ENCODE data around the gene KATNB1. TPM values are rescaled to one million over a fixed set of nuclear protein-coding genes. Genes with fewer than 3 reads are reported as not detected.

Gene KATNB1
- polyA plus RNA-seq, 1 donor from 2014 or later: 57.9 TPM

DNA sequence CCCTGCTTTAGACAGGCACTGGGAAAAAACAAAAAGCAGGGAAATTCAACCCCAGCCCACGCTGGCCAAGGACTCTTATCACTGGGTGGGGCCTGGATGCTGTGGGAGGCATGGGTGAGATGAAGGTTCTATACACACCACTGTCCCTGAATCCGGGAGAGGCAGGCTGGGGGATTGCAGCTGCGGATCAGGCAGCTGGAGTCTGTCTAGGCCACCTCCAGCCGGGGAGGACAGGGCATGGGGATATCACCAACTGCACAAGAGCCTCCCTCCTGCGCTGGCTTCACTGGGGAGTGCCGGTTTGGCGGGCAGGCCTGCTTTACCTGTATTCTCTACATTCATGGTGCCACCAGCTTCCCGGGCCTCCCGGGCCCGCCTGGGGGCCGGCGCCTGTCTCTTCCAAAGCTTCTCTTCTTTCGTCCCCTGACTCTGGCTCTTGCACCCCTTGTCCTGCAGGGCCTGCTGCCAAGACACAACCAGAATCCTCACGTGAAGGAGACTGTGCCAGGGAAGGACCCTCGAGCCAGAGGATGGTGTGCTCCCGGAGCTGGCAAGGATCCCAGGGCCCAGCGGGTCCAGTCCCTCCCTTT is 52.8 kb downstream of the KATNB1 start:
- H3K36me3 ChIP-seq (ENCODE audit: insufficient read depth, low read length): no peaks in the 10 kb centered on the region
- H2AFZ ChIP-seq (ENCODE audit: low read depth, low read length): no peak overlapping the region
- no peaks in the 10 kb centered on the region for H3K27me3 ChIP-seq (ENCODE audit: insufficient read depth, low read depth, low read length)
- no peaks in the 10 kb centered on the region for H4K20me1 ChIP-seq (ENCODE audit: insufficient read depth)
- no peak overlapping the region for H3K4me3 ChIP-seq (ENCODE audit: low read length)
- H3K79me2 ChIP-seq (replicated peaks; ENCODE audit: insufficient read depth, low read length): no peaks in the 10 kb centered on the region
- no peaks in the 10 kb centered on the region for H3F3A ChIP-seq (ENCODE audit: insufficient read depth, low read length, poor library complexity, severe bottlenecking)
- no peak overlapping the region for H3K9ac ChIP-seq (ENCODE audit: low read length)
- H3K9me2 ChIP-seq (ENCODE audit: insufficient read depth, low read length): no peaks in the 10 kb centered on the region
- no peak overlapping the region for H3K27ac ChIP-seq (ENCODE audit: low read length)
- TF ChIP-seq, protein P1, sequence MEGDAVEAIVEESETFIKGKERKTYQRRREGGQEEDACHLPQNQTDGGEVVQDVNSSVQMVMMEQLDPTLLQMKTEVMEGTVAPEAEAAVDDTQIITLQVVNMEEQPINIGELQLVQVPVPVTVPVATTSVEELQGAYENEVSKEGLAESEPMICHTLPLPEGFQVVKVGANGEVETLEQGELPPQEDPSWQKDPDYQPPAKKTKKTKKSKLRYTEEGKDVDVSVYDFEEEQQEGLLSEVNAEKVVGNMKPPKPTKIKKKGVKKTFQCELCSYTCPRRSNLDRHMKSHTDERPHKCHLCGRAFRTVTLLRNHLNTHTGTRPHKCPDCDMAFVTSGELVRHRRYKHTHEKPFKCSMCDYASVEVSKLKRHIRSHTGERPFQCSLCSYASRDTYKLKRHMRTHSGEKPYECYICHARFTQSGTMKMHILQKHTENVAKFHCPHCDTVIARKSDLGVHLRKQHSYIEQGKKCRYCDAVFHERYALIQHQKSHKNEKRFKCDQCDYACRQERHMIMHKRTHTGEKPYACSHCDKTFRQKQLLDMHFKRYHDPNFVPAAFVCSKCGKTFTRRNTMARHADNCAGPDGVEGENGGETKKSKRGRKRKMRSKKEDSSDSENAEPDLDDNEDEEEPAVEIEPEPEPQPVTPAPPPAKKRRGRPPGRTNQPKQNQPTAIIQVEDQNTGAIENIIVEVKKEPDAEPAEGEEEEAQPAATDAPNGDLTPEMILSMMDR (IDR thresholded peaks at IDR 0.05; ENCODE audit: poor library complexity, severe bottlenecking): no peak
- no peak for TF ChIP-seq SMC3 (conservative IDR thresholded peaks at IDR 0.05; ENCODE audit: poor library complexity)
- TF ChIP-seq TAF1 (IDR thresholded peaks at IDR 0.05; ENCODE audit: low read depth): no peak
- no peak for TF ChIP-seq EZH2 (IDR thresholded peaks at IDR 0.05; ENCODE audit: borderline replicate concordance, insufficient read depth, low read length, poor library complexity, severe bottlenecking)
- no peak for TF ChIP-seq EP300 (conservative IDR thresholded peaks at IDR 0.05; ENCODE audit: poor library complexity, severe bottlenecking)
- TF ChIP-seq MXI1 (conservative IDR thresholded peaks at IDR 0.05; ENCODE audit: poor library complexity, severe bottlenecking): no peak
- TF ChIP-seq, protein P2, sequence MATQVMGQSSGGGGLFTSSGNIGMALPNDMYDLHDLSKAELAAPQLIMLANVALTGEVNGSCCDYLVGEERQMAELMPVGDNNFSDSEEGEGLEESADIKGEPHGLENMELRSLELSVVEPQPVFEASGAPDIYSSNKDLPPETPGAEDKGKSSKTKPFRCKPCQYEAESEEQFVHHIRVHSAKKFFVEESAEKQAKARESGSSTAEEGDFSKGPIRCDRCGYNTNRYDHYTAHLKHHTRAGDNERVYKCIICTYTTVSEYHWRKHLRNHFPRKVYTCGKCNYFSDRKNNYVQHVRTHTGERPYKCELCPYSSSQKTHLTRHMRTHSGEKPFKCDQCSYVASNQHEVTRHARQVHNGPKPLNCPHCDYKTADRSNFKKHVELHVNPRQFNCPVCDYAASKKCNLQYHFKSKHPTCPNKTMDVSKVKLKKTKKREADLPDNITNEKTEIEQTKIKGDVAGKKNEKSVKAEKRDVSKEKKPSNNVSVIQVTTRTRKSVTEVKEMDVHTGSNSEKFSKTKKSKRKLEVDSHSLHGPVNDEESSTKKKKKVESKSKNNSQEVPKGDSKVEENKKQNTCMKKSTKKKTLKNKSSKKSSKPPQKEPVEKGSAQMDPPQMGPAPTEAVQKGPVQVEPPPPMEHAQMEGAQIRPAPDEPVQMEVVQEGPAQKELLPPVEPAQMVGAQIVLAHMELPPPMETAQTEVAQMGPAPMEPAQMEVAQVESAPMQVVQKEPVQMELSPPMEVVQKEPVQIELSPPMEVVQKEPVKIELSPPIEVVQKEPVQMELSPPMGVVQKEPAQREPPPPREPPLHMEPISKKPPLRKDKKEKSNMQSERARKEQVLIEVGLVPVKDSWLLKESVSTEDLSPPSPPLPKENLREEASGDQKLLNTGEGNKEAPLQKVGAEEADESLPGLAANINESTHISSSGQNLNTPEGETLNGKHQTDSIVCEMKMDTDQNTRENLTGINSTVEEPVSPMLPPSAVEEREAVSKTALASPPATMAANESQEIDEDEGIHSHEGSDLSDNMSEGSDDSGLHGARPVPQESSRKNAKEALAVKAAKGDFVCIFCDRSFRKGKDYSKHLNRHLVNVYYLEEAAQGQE (IDR thresholded peaks at IDR 0.05; ENCODE audit: borderline replicate concordance): no peak
- TF ChIP-seq POLR2AphosphoS5 (IDR thresholded peaks at IDR 0.05): no peak
- no peak for TF ChIP-seq RAD21 (conservative IDR thresholded peaks at IDR 0.05)
- H3K9me3 ChIP-seq (ENCODE audit: low read length): no peaks in the 10 kb centered on the region
- no peak overlapping the region for H3K4me2 ChIP-seq (ENCODE audit: low read length)

DNA sequence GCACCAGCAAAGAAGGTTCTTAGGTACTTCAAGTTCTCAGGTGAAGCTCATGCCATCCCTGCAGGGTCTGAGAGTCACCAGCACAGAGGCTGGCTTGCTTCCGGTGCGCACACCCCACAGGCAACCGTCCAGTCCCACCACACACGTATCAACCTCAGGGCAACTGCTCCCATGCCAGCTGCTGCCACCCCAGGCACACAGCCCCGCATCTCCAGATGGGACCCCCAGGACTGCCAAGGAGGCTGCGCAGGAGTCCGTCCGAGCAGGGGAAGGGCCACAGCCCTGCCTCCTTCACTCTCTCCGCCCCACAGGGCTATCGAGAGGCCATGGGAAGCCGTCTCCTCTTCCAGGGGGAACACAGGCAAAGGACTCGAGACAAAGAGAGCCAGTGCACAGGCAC is 53.4 kb downstream of the KATNB1 start:
- Histone ChIP-seq H3K9me2 (ENCODE audit: insufficient read depth, low read length) (no peaks in the 10 kb centered on the region), H3K9ac (ENCODE audit: low read length) (no peak overlapping the region), H3K36me3 (ENCODE audit: insufficient read depth, low read length) (no peaks in the 10 kb centered on the region), H3K4me2 (ENCODE audit: low read length) (no peak overlapping the region), H3F3A (ENCODE audit: insufficient read depth, low read length, poor library complexity, severe bottlenecking) (no peaks in the 10 kb centered on the region), H3K27me3 (ENCODE audit: insufficient read depth, low read depth, low read length) (no peaks in the 10 kb centered on the region), H3K9me3 (ENCODE audit: low read length) (no peaks in the 10 kb centered on the region), H2AFZ (ENCODE audit: low read depth, low read length) (no peak overlapping the region), H3K4me3 (ENCODE audit: low read length) (no peak overlapping the region), H3K79me2 (replicated peaks; ENCODE audit: insufficient read depth, low read length) (no peaks in the 10 kb centered on the region), H3K27ac (ENCODE audit: low read length) (no peak overlapping the region), H4K20me1 (ENCODE audit: insufficient read depth) (no peaks in the 10 kb centered on the region)
- TF ChIP-seq EP300 (conservative IDR thresholded peaks at IDR 0.05; ENCODE audit: poor library complexity, severe bottlenecking): no peak
- TF ChIP-seq POLR2AphosphoS5 (IDR thresholded peaks at IDR 0.05): no peak
- TF ChIP-seq, protein P1 (IDR thresholded peaks at IDR 0.05; ENCODE audit: poor library complexity, severe bottlenecking): no peak
- TF ChIP-seq, protein P2 (IDR thresholded peaks at IDR 0.05; ENCODE audit: borderline replicate concordance): no peak
- TF ChIP-seq EZH2 (IDR thresholded peaks at IDR 0.05; ENCODE audit: borderline replicate concordance, insufficient read depth, low read length, poor library complexity, severe bottlenecking): no peak
- no peak for TF ChIP-seq SMC3 (conservative IDR thresholded peaks at IDR 0.05; ENCODE audit: poor library complexity)
- TF ChIP-seq RAD21 (conservative IDR thresholded peaks at IDR 0.05): no peak
- no peak for TF ChIP-seq TAF1 (IDR thresholded peaks at IDR 0.05; ENCODE audit: low read depth)
- no peak for TF ChIP-seq MXI1 (conservative IDR thresholded peaks at IDR 0.05; ENCODE audit: poor library complexity, severe bottlenecking)

Measured in neural cell (in vitro differentiated cells).